Smooth muscle cell (in vitro differentiated cells): ENCODE results near the gene ABTB2. TPM values are rescaled to one million over a fixed set of nuclear protein-coding genes. Genes with fewer than 3 reads are reported as not detected.

Experiments
- DNase-seq: peaks from one replicate; lab custom pipeline; 2025; ENCODE audit not compliant: unreplicated experiment; lab: John Stamatoyannopoulos, UW
- H2AFZ ChIP-seq: fragments of 200-600 bp; sonication (generic); 2 replicates; pipeline ENCODE4 v1.6.0; 2016; ENCODE audit warnings: antibody characterized with exemption, low read depth, mild to moderate bottlenecking
- H3F3A ChIP-seq: fragments of 200-600 bp; sonication (generic); 2 replicates; pipeline ENCODE4 v1.6.0; 2017; ENCODE audit warnings: antibody characterized with exemption, low read depth
- H3K27ac ChIP-seq: fragments of 200-600 bp; sonication (generic); 2 replicates; pipeline ENCODE4 v1.5.1; 2016; ENCODE audit warnings: low read depth, mild to moderate bottlenecking
- H3K27me3 ChIP-seq: fragments of 200-600 bp; sonication (generic); 2 replicates; pipeline ENCODE4 v1.6.1; 2016; ENCODE audit warnings: low read depth, mild to moderate bottlenecking
- H3K36me3 ChIP-seq: fragments of 200-600 bp; sonication (generic); 2 replicates; pipeline ENCODE4 v1.5.1; 2016; ENCODE audit warnings: low read depth
- H3K4me1 ChIP-seq: fragments of 200-600 bp; sonication (generic); 2 replicates; pipeline ENCODE4 v1.5.1; 2016; ENCODE audit warnings: low read depth
- H3K4me2 ChIP-seq: fragments of 200-600 bp; sonication (generic); 2 replicates; pipeline ENCODE4 v1.6.0; 2016; ENCODE audit warnings: mild to moderate bottlenecking
- H3K4me3 ChIP-seq: fragments of 200-600 bp; sonication (generic); 2 replicates; pipeline ENCODE4 v1.5.1; 2016; ENCODE audit warnings: mild to moderate bottlenecking
- H3K79me2 ChIP-seq: fragments of 200-600 bp; sonication (generic); 2 replicates; pipeline ENCODE4 v1.6.0; 2016; ENCODE audit warnings: low read depth, mild to moderate bottlenecking
- H3K9ac ChIP-seq: fragments of 200-600 bp; sonication (generic); 2 replicates; pipeline ENCODE4 v1.6.0; 2016; ENCODE audit warnings: low read depth
- H3K9me3 ChIP-seq: fragments of 200-600 bp; sonication (generic); replicated peaks from 2 replicates; pipeline ENCODE4 v1.5.1; 2016; ENCODE audit warnings: low read depth
- H4K20me1 ChIP-seq: fragments of 200-600 bp; sonication (generic); 2 replicates; pipeline ENCODE4 v1.6.0; 2016; ENCODE audit warnings: low read depth
- WGBS: methylation state at CpG from one replicate; pipeline ENCODE4 v1.1.7; 2016; ENCODE audit warnings: low lambda C conversion rate; 5-methylcytosine and 5-hydroxymethylcytosine counted together
- polyA plus RNA-seq: library from polyadenylated mRNA; unstranded; fragments of >200 nt; fragmentation: Nextera tagmentation; extraction: Ambion mirVana; gene quantifications from 2 replicates; pipeline ENCODE4 v1.2.1, GENCODE V29; 2016
- total RNA-seq: library from RNA; depleted of rRNA; stranded (reverse); fragments of >200 nt; gene quantifications from 2 replicates; pipeline ENCODE4 v1.2.3, GENCODE V29; 2014
- TF ChIP-seq, protein P1 (sequence below): fragments of 200-600 bp; sonication (generic); IDR thresholded peaks from 2 replicates; pipeline ENCODE4 v1.5.1; 2017; ENCODE audit warnings: borderline replicate concordance, mild to moderate bottlenecking, antibody characterized with exemption; ENCODE audit not compliant: insufficient read depth, poor library complexity, severe bottlenecking

Gene ABTB2
- total and polyA plus RNA-seq, 2 experiments from 2014 or later, result 4.3 to 4.9 TPM

GRCh38 chr11:34238533-34238932 is 119.3 kb downstream of the ABTB2 start:
- H3K4me2 ChIP-seq, result no peak overlapping the region
- no peaks in the 10 kb centered on the region for H4K20me1 ChIP-seq
- H3K27ac ChIP-seq, result peak overlapping the region; percentile 81
- no peak overlapping the region for H3K4me3 ChIP-seq
- H3K9ac ChIP-seq, result no peak overlapping the region
- no peak for DNase-seq
- no peaks in the 10 kb centered on the region for H3K9me3 ChIP-seq
- H3F3A ChIP-seq, result peaks cover 21% of the 10 kb centered on the region
- peaks cover 34% of the 10 kb centered on the region for H3K4me1 ChIP-seq
- no peak overlapping the region for H2AFZ ChIP-seq
- 48% methylated on average over 11 of the region's 11 CpGs for WGBS
- no peaks in the 10 kb centered on the region for H3K79me2 ChIP-seq
- no peaks in the 10 kb centered on the region for H3K27me3 ChIP-seq
- TF ChIP-seq, protein P1, sequence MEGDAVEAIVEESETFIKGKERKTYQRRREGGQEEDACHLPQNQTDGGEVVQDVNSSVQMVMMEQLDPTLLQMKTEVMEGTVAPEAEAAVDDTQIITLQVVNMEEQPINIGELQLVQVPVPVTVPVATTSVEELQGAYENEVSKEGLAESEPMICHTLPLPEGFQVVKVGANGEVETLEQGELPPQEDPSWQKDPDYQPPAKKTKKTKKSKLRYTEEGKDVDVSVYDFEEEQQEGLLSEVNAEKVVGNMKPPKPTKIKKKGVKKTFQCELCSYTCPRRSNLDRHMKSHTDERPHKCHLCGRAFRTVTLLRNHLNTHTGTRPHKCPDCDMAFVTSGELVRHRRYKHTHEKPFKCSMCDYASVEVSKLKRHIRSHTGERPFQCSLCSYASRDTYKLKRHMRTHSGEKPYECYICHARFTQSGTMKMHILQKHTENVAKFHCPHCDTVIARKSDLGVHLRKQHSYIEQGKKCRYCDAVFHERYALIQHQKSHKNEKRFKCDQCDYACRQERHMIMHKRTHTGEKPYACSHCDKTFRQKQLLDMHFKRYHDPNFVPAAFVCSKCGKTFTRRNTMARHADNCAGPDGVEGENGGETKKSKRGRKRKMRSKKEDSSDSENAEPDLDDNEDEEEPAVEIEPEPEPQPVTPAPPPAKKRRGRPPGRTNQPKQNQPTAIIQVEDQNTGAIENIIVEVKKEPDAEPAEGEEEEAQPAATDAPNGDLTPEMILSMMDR, result no peak
- H3K36me3 ChIP-seq, result no peaks in the 10 kb centered on the region

DNA sequence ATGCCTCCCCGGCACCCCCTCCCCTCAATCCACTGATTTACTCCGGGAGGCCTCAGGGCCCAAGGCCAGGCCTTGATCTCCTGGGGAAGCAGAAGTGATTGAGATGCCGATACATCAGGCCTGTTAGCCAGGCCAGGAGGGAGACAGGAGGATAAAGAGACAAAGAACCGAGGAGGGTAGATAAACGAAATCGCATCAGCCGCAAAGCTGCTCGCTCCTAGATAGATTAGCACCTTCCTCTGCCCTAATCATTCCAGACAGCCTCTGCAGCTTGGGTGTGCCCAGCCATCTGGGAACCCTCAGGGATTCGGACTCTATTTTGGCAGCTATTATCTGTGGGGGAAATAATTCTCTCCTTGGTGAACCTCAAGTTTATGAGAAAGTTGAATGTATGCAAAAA is 121.2 kb downstream of the ABTB2 start:
- Histone ChIP-seq H3K9ac (peak overlapping the region; percentile 4), H3K36me3 (no peaks in the 10 kb centered on the region), H3K4me3 (no peak overlapping the region), H3K4me1 (peaks cover 30% of the 10 kb centered on the region), H2AFZ (no peak overlapping the region), H3K27ac (no peak overlapping the region), H3F3A (peaks cover 11% of the 10 kb centered on the region), H3K9me3 (no peaks in the 10 kb centered on the region), H3K27me3 (no peaks in the 10 kb centered on the region), H4K20me1 (no peaks in the 10 kb centered on the region), H3K79me2 (no peaks in the 10 kb centered on the region), H3K4me2 (peak overlapping the region; percentile 46)
- TF ChIP-seq, protein P1, result no peak
- DNase-seq, result no peak
- 18% methylated on average over 9 of the region's 9 CpGs for WGBS

- H3K27me3 ChIP-seq, result no peaks in the 10 kb centered on the region
- H3K4me2 ChIP-seq, result no peak overlapping the region
- H3K27ac ChIP-seq, result no peak overlapping the region
- H4K20me1 ChIP-seq, result no peaks in the 10 kb centered on the region
- no peak overlapping the region for H3K4me3 ChIP-seq
- peaks cover 11% of the 10 kb centered on the region for H3F3A ChIP-seq
- no peaks in the 10 kb centered on the region for H3K9me3 ChIP-seq
- TF ChIP-seq, protein P1, result no peak
- no peak overlapping the region for H3K9ac ChIP-seq
- H3K36me3 ChIP-seq, result no peaks in the 10 kb centered on the region
- 71% methylated on average over 7 of the region's 7 CpGs for WGBS
- DNase-seq, result no peak
- no peaks in the 10 kb centered on the region for H3K79me2 ChIP-seq
- H2AFZ ChIP-seq, result no peak overlapping the region
- H3K4me1 ChIP-seq, result peaks cover 30% of the 10 kb centered on the region
Measured at GRCh38 chr11:34235591-34236071, 122.2 kb downstream of the ABTB2 start.

DNA sequence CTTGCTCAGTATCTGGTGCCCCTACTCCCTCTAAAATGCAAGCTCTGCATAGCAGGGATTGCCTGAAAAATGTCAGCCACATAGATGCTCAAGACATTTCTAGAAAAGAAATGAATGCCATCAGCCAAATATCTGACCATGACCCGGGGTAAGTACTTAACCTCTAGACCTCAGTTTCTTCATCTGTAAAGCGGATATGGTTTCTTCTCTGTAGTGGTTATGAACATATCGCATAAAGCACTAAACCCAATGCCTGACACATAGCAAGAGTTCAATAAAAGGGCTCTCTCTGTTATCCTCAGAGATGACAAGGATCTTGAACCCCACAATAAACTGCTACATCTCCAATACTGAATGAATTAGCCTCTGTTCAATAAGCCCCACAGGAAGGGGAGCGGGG is 122.6 kb downstream of the ABTB2 start:
- H2AFZ ChIP-seq, result no peak overlapping the region
- H4K20me1 ChIP-seq, result no peaks in the 10 kb centered on the region
- no peaks in the 10 kb centered on the region for H3K36me3 ChIP-seq
- H3K79me2 ChIP-seq, result no peaks in the 10 kb centered on the region
- TF ChIP-seq, protein P1, result no peak
- H3K4me1 ChIP-seq, result peaks cover 30% of the 10 kb centered on the region
- no peak for DNase-seq
- no peak overlapping the region for H3K9ac ChIP-seq
- peaks cover 11% of the 10 kb centered on the region for H3F3A ChIP-seq
- no peaks in the 10 kb centered on the region for H3K27me3 ChIP-seq
- WGBS, result 68% methylated on average over 4 of the region's 4 CpGs
- H3K4me3 ChIP-seq, result no peak overlapping the region
- no peak overlapping the region for H3K4me2 ChIP-seq
- H3K27ac ChIP-seq, result no peak overlapping the region
- H3K9me3 ChIP-seq, result no peaks in the 10 kb centered on the region
